ENCODE data around the gene ELAVL3. TPM values are rescaled to one million over a fixed set of nuclear protein-coding genes. Genes with fewer than 3 reads are reported as not detected.

ELAVL3 gene
- total RNA-seq, 1 experiment from 2014 or later, result not detected

- Histone ChIP-seq H3K27ac (ENCODE audit: low read length) (no peak overlapping the region), H3K27me3 (ENCODE audit: control insufficient read depth, insufficient read depth, low read length) (no peaks in the 10 kb centered on the region), H3K9me3 (ENCODE audit: control insufficient read depth, insufficient read depth, low read depth, low read length) (no peaks in the 10 kb centered on the region), H3K36me3 (ENCODE audit: control insufficient read depth, insufficient read depth, low read length) (no peaks in the 10 kb centered on the region), H3K4me1 (ENCODE audit: control insufficient read depth, insufficient read depth, low read length) (no peaks in the 10 kb centered on the region), H3K4me3 (ENCODE audit: low read depth in 2 of 2, low read length in 2 of 2) (no peak overlapping the region)
- TF ChIP-seq CTCF (IDR thresholded peaks at IDR 0.05) (no peak), TCF7L2 (IDR thresholded peaks at IDR 0.05; ENCODE audit: low read depth, low read length) (no peak), POLR2AphosphoS5 (IDR thresholded peaks at IDR 0.05; ENCODE audit: low read depth, low read length) (no peak), SIN3A (IDR thresholded peaks at IDR 0.05; ENCODE audit: borderline replicate concordance, insufficient read depth, low read depth, low read length) (no peak), REST (IDR thresholded peaks at IDR 0.05; ENCODE audit: insufficient read depth in 1 of 2, low read depth in 2 of 2, low read length in 1 of 2) (no peak)
- intact Hi-C loops (cut with micrococcal nuclease; ENCODE audit: unreplicated experiment) (no loop called here), in situ Hi-C loops (cut with HindIII; ENCODE audit: low pct_unique_long_range_greater_than_20kb, low sequenced_read_pairs) (no loop called here)
- ATAC-seq (no peak), DNase-seq (ENCODE audit: low read depth, low spot score) (no peak)
- POLR2A ChIA-PET, result no interaction called here
- CTCF ChIA-PET, result no interaction called here
- BruUV-seq (replicated peaks), result no TSS peak
These were observed 33.1 kb upstream of the ELAVL3 start for GRCh38 chr19:11513946-11514345.

- no peaks in the 10 kb centered on the region for H3K27me3 ChIP-seq (ENCODE audit: control insufficient read depth, insufficient read depth, low read length)
- intact Hi-C loops (cut with micrococcal nuclease; ENCODE audit: unreplicated experiment) (no loop called here), in situ Hi-C loops (cut with HindIII; ENCODE audit: low pct_unique_long_range_greater_than_20kb, low sequenced_read_pairs) (no loop called here)
- ATAC-seq (no peak), DNase-seq (ENCODE audit: low read depth, low spot score) (no peak)
- H3K4me1 ChIP-seq (ENCODE audit: control insufficient read depth, insufficient read depth, low read length), result no peaks in the 10 kb centered on the region
- no TSS peak for BruUV-seq (replicated peaks)
- TF ChIP-seq POLR2AphosphoS5 (IDR thresholded peaks at IDR 0.05; ENCODE audit: low read depth, low read length) (no peak), SIN3A (IDR thresholded peaks at IDR 0.05; ENCODE audit: borderline replicate concordance, insufficient read depth, low read depth, low read length) (no peak)
- ChIA-PET CTCF (no interaction called here), POLR2A (no interaction called here)
- H3K36me3 ChIP-seq (ENCODE audit: control insufficient read depth, insufficient read depth, low read length), result no peaks in the 10 kb centered on the region
- no peaks in the 10 kb centered on the region for H3K9me3 ChIP-seq (ENCODE audit: control insufficient read depth, insufficient read depth, low read depth, low read length)
- no peak overlapping the region for H3K27ac ChIP-seq (ENCODE audit: low read length)
- no peak overlapping the region for H3K4me3 ChIP-seq (ENCODE audit: low read depth in 2 of 2, low read length in 2 of 2)
These were observed 29.6 kb upstream of the ELAVL3 start for GRCh38 chr19:11510444-11510843.

- ChIA-PET CTCF (no interaction called here), POLR2A (no interaction called here)
- Histone ChIP-seq H3K4me1 (ENCODE audit: control insufficient read depth, insufficient read depth, low read length) (peaks cover 3% of the 10 kb centered on the region; the same call in 1 of the 2 replicates), H3K4me3 (ENCODE audit: low read depth in 2 of 2, low read length in 2 of 2) (no peak overlapping the region), H3K27me3 (ENCODE audit: control insufficient read depth, insufficient read depth, low read length) (no peaks in the 10 kb centered on the region), H3K9me3 (ENCODE audit: control insufficient read depth, insufficient read depth, low read depth, low read length) (no peaks in the 10 kb centered on the region), H3K36me3 (ENCODE audit: control insufficient read depth, insufficient read depth, low read length) (no peaks in the 10 kb centered on the region), H3K27ac (ENCODE audit: low read length) (no peak overlapping the region)
- TF ChIP-seq POLR2AphosphoS5 (IDR thresholded peaks at IDR 0.05; ENCODE audit: low read depth, low read length) (no peak), REST (IDR thresholded peaks at IDR 0.05; ENCODE audit: insufficient read depth in 1 of 2, low read depth in 2 of 2, low read length in 1 of 2) (no peak), CTCF (IDR thresholded peaks at IDR 0.05) (no peak), TCF7L2 (IDR thresholded peaks at IDR 0.05; ENCODE audit: low read depth, low read length) (no peak), SIN3A (IDR thresholded peaks at IDR 0.05; ENCODE audit: borderline replicate concordance, insufficient read depth, low read depth, low read length) (no peak)
- ATAC-seq, result no peak
- no peak for DNase-seq (ENCODE audit: low read depth, low spot score)
- in situ Hi-C loops (cut with HindIII; ENCODE audit: low pct_unique_long_range_greater_than_20kb, low sequenced_read_pairs) (no loop called here), intact Hi-C loops (cut with micrococcal nuclease; ENCODE audit: unreplicated experiment) (no loop called here)
- BruUV-seq (replicated peaks), result no TSS peak
These were observed 26.7 kb upstream of the ELAVL3 start for GRCh38 chr19:11507370-11508078.
